ENCODE measurements around the gene RASAL2.

RASAL2 gene

GRCh38 chr1:178513278-178513983 lies 419.5 kb downstream of the RASAL2 start:
- DNase-seq (ENCODE audit: low read depth), result peak; percentile 17

GRCh38 chr1:178516110-178516509 lies 422.2 kb downstream of the RASAL2 start:
- no peak for DNase-seq (ENCODE audit: low read depth)

GRCh38 chr1:178518894-178519293 lies 425.0 kb downstream of the RASAL2 start:
- no peak for DNase-seq (ENCODE audit: low read depth)

GRCh38 chr1:178520803-178521202 lies 426.9 kb downstream of the RASAL2 start:
- DNase-seq (ENCODE audit: low read depth), result no peak

GRCh38 chr1:178521241-178521640 lies 427.3 kb downstream of the RASAL2 start:
- no peak for DNase-seq (ENCODE audit: low read depth)

GRCh38 chr1:178527117-178527516 lies 433.2 kb downstream of the RASAL2 start:
- no peak for DNase-seq (ENCODE audit: low read depth)

- no peak for DNase-seq (ENCODE audit: low read depth)
Observed at GRCh38 chr1:178528228-178528952, 434.5 kb downstream of the RASAL2 start.

GRCh38 chr1:178528953-178529335 lies 435.0 kb downstream of the RASAL2 start:
- no peak for DNase-seq (ENCODE audit: low read depth)

GRCh38 chr1:178529364-178530036 lies 435.6 kb downstream of the RASAL2 start:
- no peak for DNase-seq (ENCODE audit: low read depth)

- peak; percentile 63 for DNase-seq (ENCODE audit: low read depth)
Observed at GRCh38 chr1:178530037-178530402, 436.1 kb downstream of the RASAL2 start.

- DNase-seq (ENCODE audit: low read depth), result no peak
Observed at GRCh38 chr1:178530502-178530901, 436.6 kb downstream of the RASAL2 start.

- no peak for DNase-seq (ENCODE audit: low read depth)
Observed at GRCh38 chr1:178531887-178532286, 438.0 kb downstream of the RASAL2 start.

- peak; percentile 78 for DNase-seq (ENCODE audit: low read depth)
Observed at GRCh38 chr1:178532392-178532791, 438.5 kb downstream of the RASAL2 start.

GRCh38 chr1:178533121-178533946 lies 439.4 kb downstream of the RASAL2 start:
- DNase-seq (ENCODE audit: low read depth), result no peak

All from iris pigment epithelial cell (primary cell).